GM19452 (cell line): ENCODE measurements around the gene SULT1A2.
"Not testable (repeated sequence)": the region's sequence is repeated elsewhere in the genome, so short reads cannot be mapped to it uniquely, and the experiment has no call there.

Experiments
- ATAC-seq: cut with Tn5 transposase; IDR thresholded peaks from one replicate; pipeline ENCODE4 v1.9.1; 2021; ENCODE audit not compliant: unreplicated experiment

Gene SULT1A2

GRCh38 chr16:28562199-28562598, 34.7 kb downstream of the SULT1A2 start:
- ATAC-seq, result no peak

GRCh38 chr16:28561557-28562187, 35.2 kb downstream of the SULT1A2 start:
- ATAC-seq, result no peak

- no peak for ATAC-seq
These were observed 38.4 kb downstream of the SULT1A2 start for GRCh38 chr16:28558456-28558855.

GRCh38 chr16:28556914-28557320, 39.9 kb downstream of the SULT1A2 start:
- ATAC-seq, result no peak

GRCh38 chr16:28555561-28555960, 41.3 kb downstream of the SULT1A2 start:
- no peak for ATAC-seq

- no peak for ATAC-seq
These were observed 42.0 kb downstream of the SULT1A2 start for GRCh38 chr16:28554634-28555423.

GRCh38 chr16:28553776-28554633, 42.8 kb downstream of the SULT1A2 start, which contains the start of gene SGF29:
Gene SGF29 (plus strand): TSS chr16:28553920. CDS start chr16:28581070, 27,150 bp downstream.
- peak; percentile 65 for ATAC-seq

- ATAC-seq, result no peak
These were observed 47.5 kb downstream of the SULT1A2 start for GRCh38 chr16:28549301-28549899.

- no peak for ATAC-seq
These were observed 48.5 kb downstream of the SULT1A2 start for GRCh38 chr16:28548306-28548802.

GRCh38 chr16:28546626-28547025, 50.2 kb downstream of the SULT1A2 start:
- no peak for ATAC-seq

- ATAC-seq, result not testable (repeated sequence)
These were observed 50.9 kb downstream of the SULT1A2 start for GRCh38 chr16:28545964-28546363.

- ATAC-seq, result no peak
These were observed 51.9 kb downstream of the SULT1A2 start for GRCh38 chr16:28544998-28545397.

- ATAC-seq, result no peak
These were observed 53.8 kb downstream of the SULT1A2 start for GRCh38 chr16:28543072-28543471.

GRCh38 chr16:28542646-28543045, 54.2 kb downstream of the SULT1A2 start:
- no peak for ATAC-seq
